Mesothelial cell of epicardium (in vitro differentiated cells): Measurements from ENCODE around the gene SSX2IP. TPM values are rescaled to one million over a fixed set of nuclear protein-coding genes. Genes with fewer than 3 reads are reported as not detected.

Experiments
- DNase-seq, 2 experiments: peaks; one replicate each; pipeline ENCODE4 v3.0.0; 2021; ENCODE audit warnings: low spot score in 2 of 2; ENCODE audit not compliant: unreplicated experiment in 2 of 2
- H3K27ac Mint-ChIP-seq: 2 replicates; pipeline ENCODE4 v1.8.0; 2021; ENCODE audit warnings: mixed read lengths
- H3K27me3 Mint-ChIP-seq: 2 replicates; pipeline ENCODE4 v1.8.0; 2021; ENCODE audit warnings: low read depth, mixed read lengths
- H3K36me3 Mint-ChIP-seq: 2 replicates; pipeline ENCODE4 v1.8.0; 2021; ENCODE audit warnings: mixed read lengths
- H3K4me1 Mint-ChIP-seq: 2 replicates; pipeline ENCODE4 v1.8.0; 2021; ENCODE audit warnings: mixed read lengths
- H3K4me3 Mint-ChIP-seq: 2 replicates; pipeline ENCODE4 v1.8.0; 2021; ENCODE audit warnings: mild to moderate bottlenecking, moderate library complexity, mixed read lengths
- H3K9me3 Mint-ChIP-seq: 2 replicates; pipeline ENCODE4 v1.8.0; 2021; ENCODE audit warnings: mixed read lengths
- CTCF ChIP-seq: fragments of 200-600 bp; sonication (generic); IDR thresholded peaks from one replicate; pipeline ENCODE4 v1.5.0; 2021; ENCODE audit warnings: antibody characterized with exemption; ENCODE audit not compliant: unreplicated experiment
- total RNA-seq: library from RNA; stranded (reverse); gene quantifications from 3 replicates; pipeline ENCODE4 v1.2.1, GENCODE V29; 2021

Gene SSX2IP
- total RNA-seq = 18.2 to 21.3 TPM (median 20.5 TPM) in 3 replicates

GRCh38 chr1:84690397-84691121, at the start of gene SSX2IP:
TSS of gene SSX2IP (minus strand) at chr1:84690461. CDS start at chr1:84671219, 19,242 bp downstream.
- Mint-ChIP-seq H3K36me3 (no peaks in the 10 kb centered on the region), H3K4me1 (peaks cover 44% of the 10 kb centered on the region), H3K27me3 (no peaks in the 10 kb centered on the region), H3K4me3 (peak within 1 kb of the TSS; percentile 87), H3K27ac (peak within 1 kb of the TSS; percentile 92), H3K9me3 (peaks cover 9% of the 10 kb centered on the region)
- DNase-seq = peak; percentile 98 to 100
- no peak for TF ChIP-seq CTCF

GRCh38 chr1:84738237-84738636, 48.0 kb upstream of the SSX2IP start:
- Mint-ChIP-seq H3K27me3 (no peaks in the 10 kb centered on the region), H3K4me1 (peaks cover 3% of the 10 kb centered on the region), H3K9me3 (peaks cover 21% of the 10 kb centered on the region), H3K36me3 (no peaks in the 10 kb centered on the region), H3K4me3 (no peak overlapping the region), H3K27ac (no peak overlapping the region)
- DNase-seq = no peak
- TF ChIP-seq CTCF = no peak

- Mint-ChIP-seq H3K9me3 (peaks cover 18% of the 10 kb centered on the region), H3K27me3 (no peaks in the 10 kb centered on the region), H3K4me3 (no peak overlapping the region), H3K36me3 (no peaks in the 10 kb centered on the region), H3K4me1 (peaks cover 3% of the 10 kb centered on the region), H3K27ac (no peak overlapping the region)
- no peak for DNase-seq
- TF ChIP-seq CTCF = no peak
Measured at GRCh38 chr1:84737590-84737989, 47.3 kb upstream of the SSX2IP start.

- DNase-seq = no peak
- Mint-ChIP-seq H3K27ac (no peak overlapping the region), H3K36me3 (peaks cover 2% of the 10 kb centered on the region), H3K27me3 (no peaks in the 10 kb centered on the region), H3K4me3 (no peak overlapping the region), H3K4me1 (peaks cover 3% of the 10 kb centered on the region), H3K9me3 (peaks cover 17% of the 10 kb centered on the region)
- no peak for TF ChIP-seq CTCF
Measured at GRCh38 chr1:84736944-84737343, 46.7 kb upstream of the SSX2IP start.

GRCh38 chr1:84736445-84736844, 46.2 kb upstream of the SSX2IP start:
- Mint-ChIP-seq H3K9me3 (peaks cover 21% of the 10 kb centered on the region), H3K4me3 (no peak overlapping the region), H3K4me1 (peaks cover 3% of the 10 kb centered on the region), H3K36me3 (peaks cover 2% of the 10 kb centered on the region), H3K27me3 (no peaks in the 10 kb centered on the region), H3K27ac (no peak overlapping the region)
- no peak for TF ChIP-seq CTCF
- no peak for DNase-seq

- peaks cover 9% of the 10 kb centered on the region for H3K36me3 Mint-ChIP-seq
- no peaks in the 10 kb centered on the region for H3K27me3 Mint-ChIP-seq
- no peak overlapping the region for H3K27ac Mint-ChIP-seq
- no peak for DNase-seq
- H3K4me3 Mint-ChIP-seq = no peak overlapping the region
- peaks cover 3% of the 10 kb centered on the region for H3K4me1 Mint-ChIP-seq
- TF ChIP-seq CTCF = no peak
- peaks cover 30% of the 10 kb centered on the region for H3K9me3 Mint-ChIP-seq
Measured at GRCh38 chr1:84735483-84735882, 45.2 kb upstream of the SSX2IP start.
